ENCODE measurements around the gene ACOXL.

DNA sequence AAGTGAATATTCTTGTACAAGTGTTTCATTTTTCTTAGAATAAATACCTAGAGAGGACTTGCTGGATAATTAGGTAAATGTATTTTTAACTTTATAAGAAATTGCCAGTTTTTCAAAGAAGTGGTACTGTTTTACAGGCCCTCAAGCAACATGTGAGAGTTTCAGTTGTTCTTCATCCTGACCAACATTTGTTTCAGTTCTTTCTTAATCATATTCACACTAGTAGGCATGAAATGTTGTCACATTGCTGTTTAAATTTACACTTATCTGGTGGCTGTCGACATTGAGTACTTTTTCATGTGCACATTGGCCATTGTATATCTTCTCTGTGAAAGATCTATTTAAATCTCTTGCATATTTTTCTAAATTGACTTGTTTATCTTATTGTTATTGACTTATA is 178.1 kb downstream of the ACOXL start:
- TF ChIP-seq, protein P1, sequence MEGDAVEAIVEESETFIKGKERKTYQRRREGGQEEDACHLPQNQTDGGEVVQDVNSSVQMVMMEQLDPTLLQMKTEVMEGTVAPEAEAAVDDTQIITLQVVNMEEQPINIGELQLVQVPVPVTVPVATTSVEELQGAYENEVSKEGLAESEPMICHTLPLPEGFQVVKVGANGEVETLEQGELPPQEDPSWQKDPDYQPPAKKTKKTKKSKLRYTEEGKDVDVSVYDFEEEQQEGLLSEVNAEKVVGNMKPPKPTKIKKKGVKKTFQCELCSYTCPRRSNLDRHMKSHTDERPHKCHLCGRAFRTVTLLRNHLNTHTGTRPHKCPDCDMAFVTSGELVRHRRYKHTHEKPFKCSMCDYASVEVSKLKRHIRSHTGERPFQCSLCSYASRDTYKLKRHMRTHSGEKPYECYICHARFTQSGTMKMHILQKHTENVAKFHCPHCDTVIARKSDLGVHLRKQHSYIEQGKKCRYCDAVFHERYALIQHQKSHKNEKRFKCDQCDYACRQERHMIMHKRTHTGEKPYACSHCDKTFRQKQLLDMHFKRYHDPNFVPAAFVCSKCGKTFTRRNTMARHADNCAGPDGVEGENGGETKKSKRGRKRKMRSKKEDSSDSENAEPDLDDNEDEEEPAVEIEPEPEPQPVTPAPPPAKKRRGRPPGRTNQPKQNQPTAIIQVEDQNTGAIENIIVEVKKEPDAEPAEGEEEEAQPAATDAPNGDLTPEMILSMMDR (IDR thresholded peaks at IDR 0.05; ENCODE audit: low read length), result no peak
- no peak for TF ChIP-seq EZH2 (IDR thresholded peaks at IDR 0.05; ENCODE audit: borderline replicate concordance, low read length)
